HG03060 (cell line): ENCODE results near the gene CPD.

ENCODE experiments used
- ATAC-seq: cut with Tn5 transposase; IDR thresholded peaks from one replicate; pipeline ENCODE4 v1.9.1; 2021; ENCODE audit warnings: low read depth, moderate number of reproducible peaks; ENCODE audit not compliant: unreplicated experiment

The CPD gene

DNA sequence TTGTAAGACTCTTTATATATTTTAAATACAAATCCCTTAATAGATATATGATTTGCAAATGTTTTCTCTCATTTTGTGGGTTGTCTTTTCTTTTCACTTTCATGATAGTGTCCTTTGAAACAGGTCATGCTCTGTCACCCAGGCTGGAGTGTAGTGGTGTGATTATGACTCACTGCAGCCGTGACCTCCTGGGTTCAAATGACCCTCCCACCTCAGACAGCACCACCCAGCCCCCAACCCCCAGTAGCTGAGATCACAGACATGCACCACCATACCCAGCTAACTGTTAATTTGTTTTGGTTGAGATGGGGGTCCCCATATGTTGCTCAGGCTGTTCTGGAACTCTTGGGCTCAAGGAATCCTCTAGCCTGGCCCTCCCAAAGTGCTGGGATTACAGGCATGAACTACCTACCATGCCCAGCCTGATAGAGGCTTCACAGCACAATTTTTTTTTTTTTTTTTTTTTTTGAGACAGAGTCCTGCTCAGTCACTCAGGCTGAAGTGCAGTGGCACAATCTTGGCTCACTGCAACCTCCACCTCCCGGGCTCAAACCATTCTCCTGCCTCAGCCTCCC is 26.4 kb upstream of the CPD start:
- ATAC-seq = no peak

DNA sequence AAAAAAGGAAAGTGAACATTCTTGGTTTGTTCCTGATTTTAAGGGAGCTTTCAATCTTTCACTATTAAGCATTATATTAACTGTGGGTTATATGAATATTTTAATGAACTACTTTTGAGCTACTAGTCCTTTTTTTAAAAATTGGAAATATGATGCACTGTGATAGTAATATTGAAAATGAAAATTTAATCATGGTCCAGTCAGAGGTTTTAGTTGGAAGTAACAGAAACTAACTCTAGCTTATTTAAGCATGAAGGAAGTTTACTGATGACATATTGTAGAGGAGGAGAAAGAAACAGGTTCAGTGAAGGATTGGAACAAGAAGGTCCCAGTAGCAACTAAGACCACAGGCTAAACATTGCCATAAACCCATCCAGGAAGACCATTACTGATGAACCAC is 24.0 kb upstream of the CPD start:
- ATAC-seq = no peak

- no peak for ATAC-seq
Measured at GRCh38 chr17:30357476-30357875, 21.3 kb upstream of the CPD start.

DNA sequence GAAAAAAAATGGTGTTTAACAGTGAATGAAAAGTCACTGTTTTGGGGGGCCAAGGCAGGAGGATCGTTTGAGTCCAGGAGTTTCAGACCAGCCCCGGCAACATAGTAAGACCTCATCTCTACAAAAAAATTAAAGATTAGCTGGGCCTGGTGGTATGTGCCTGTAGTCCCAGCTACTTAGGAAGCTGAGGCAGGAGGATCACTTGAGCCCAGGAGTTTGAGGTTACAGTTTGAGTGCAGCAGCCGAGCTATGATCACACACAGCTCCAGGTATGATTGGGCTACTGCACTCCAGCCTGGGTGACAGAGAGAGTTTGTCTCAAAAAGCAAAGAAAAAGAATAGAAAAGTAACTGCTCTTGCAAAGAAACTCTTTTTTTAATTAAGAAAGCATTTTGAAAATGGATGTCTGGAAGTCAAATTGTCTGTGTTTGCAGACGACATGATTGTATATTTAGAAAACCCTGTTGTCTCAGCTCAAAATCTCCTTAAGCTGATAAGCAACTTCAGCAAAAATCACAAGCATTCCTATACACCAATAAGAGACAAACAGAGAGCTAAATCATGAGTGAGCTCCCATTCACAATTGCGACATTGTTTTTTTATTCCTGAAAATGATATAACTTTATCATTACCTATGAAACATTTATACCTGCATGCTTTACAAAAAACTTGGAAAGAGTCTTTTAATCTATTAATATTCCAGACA is 20.5 kb upstream of the CPD start:
- no peak for ATAC-seq

DNA sequence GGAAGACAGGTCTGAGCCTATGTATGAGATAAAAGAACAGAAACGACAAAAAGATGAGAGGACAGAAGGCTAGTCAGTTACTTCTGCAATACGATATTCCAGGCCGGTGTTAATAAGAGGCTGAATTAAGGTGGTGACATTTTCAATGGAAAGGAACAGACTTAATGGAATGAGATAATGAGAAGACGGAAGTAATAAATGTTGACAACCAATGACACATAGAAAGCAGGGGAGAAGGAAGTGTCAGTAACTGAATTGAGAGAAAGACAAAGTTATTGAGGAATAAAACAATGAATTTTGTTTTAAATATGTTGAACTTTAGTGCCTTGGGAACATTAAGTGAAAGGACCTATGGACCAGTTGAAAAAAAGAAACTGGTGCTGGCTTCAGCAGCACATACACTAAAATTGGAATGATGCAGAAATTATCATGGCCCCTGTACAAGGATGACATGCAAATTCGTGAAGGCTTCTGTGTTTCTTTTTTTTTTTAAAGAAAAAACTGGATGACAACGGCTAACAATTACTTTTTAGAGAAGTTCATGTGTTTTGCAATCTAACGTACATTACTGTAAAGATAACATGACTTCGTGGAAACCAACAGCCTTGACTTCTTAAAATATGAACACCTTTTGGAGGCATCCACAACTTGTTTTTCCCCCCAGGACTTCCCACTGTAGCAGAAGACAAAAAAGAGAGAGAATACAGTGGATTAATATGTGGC is 18.5 kb upstream of the CPD start:
- no peak for ATAC-seq

DNA sequence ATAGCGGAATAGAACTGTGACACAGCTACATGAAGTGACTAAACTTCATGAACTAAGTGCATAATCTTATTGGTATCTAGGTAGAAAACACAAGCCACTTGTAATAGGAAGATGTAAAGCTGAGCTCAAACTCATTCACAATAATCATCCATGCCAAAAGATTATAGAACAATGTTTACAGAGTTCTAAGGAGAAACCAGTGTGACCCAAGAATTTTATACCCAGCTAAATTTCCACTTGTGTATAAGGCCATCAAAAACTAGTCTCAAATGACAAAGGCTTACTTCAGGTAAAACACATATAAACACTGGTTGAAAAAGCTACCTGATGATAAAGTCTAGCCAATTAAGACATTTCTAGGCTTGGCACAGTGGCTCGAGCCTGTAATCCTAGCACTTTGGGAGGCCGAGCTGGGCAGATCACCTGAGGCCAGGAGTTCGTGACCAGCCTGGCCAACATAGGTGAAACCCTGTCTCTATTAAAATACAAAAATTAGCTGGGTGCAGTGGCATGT is 16.9 kb upstream of the CPD start:
- ATAC-seq = no peak

- ATAC-seq = peak; percentile 88
Measured at GRCh38 chr17:30363715-30364202, 15.0 kb upstream of the CPD start.

DNA sequence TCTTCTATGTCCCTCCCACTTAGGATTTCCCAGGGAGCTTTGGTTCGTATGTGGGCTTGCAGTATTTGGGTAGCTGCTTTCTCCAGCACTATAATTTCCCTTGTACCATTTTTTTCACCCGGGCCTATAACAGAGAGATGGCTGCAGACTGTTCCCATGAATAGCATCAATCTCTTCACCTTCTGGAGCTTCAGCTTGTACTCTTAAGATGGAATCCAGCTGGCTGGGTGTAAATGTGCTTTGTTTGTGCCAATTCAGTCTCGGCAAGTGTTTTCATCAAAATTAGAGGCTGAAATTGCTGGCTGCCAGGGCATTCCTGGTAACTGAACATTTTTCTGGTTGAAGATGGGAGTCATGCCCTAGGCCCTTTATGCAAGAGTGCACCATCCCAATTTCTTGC is 12.2 kb upstream of the CPD start:
- no peak for ATAC-seq

DNA sequence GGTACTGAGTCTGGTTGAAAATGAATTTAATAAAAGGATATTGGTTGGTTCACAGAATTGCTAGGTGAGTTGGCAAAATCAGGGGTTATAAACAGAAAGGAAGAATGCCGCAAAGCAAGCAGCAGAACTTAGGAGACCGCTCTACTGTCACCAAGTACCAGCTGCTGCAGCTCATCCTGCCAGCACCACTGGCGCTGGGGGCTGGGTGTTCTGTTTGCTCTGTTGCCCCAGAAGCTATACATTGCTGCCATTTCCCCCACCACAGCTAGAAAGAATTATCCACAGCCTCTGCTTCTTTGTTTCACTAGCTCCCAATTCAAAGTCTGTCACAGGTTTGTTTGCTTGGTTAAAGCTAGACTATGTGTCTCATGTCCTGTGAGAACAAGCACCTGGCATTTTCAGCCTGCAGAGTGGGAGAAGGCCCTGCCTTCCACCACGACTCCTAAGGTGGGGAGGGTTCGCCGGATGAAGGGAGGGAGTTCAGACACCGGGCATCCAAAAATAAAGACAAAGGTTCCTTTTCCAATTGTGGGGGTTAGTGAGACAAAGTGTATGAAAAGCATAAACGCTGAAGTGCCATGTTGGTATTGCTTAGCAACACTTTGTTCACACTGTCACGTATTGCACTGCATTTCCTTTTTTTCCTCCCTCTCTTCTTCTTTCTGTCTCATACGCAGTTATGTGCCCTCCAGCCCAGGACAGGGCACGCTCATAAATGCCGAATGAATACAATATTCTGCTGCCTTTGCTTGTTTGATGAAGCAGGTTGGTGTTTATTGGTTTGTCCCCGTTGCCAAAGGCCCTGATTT is 9.6 kb upstream of the CPD start:
- ATAC-seq = no peak

- no peak for ATAC-seq
Measured at GRCh38 chr17:30369995-30370394, 8.7 kb upstream of the CPD start.

DNA sequence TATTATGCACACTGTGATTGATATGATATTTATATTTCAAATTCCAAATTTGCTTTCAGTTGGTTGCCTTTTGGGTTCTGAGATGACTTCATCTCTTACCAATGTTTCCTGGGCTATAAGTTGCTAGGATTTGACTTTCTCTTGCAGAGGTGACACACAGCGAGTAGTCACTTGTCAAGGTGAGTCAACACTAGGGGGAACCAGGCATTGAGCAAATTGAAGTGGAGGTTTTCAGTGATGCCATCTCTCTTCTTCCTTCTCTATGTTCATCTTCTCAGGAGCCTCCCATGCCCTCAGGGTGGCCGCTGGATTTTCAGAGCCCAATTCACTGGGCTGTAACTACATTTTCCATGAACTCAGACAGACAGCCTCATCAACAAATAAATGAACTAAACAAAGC is 6.0 kb upstream of the CPD start:
- no peak for ATAC-seq

DNA sequence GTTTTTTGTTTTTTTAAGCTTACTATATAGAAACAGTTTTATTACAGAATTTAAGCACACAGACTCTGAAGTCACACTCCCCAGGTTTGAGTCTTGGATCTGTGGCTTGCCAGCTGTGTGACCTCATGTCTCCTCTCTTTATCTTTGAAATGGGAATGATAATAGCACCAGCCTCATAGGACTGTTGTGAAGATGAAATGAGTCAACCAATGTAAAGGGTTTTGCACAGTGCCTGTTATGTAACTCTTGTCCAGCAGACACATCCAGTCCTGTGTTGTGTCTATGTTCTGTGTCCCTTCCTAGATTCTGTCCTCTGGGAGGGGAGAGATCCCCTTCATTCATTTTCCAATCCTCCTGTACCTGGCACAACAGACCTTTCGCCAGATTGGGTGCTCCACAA is 3.1 kb upstream of the CPD start:
- ATAC-seq = no peak

- ATAC-seq = no peak
Measured at GRCh38 chr17:30376621-30377452, 1.9 kb upstream of the CPD start.

DNA sequence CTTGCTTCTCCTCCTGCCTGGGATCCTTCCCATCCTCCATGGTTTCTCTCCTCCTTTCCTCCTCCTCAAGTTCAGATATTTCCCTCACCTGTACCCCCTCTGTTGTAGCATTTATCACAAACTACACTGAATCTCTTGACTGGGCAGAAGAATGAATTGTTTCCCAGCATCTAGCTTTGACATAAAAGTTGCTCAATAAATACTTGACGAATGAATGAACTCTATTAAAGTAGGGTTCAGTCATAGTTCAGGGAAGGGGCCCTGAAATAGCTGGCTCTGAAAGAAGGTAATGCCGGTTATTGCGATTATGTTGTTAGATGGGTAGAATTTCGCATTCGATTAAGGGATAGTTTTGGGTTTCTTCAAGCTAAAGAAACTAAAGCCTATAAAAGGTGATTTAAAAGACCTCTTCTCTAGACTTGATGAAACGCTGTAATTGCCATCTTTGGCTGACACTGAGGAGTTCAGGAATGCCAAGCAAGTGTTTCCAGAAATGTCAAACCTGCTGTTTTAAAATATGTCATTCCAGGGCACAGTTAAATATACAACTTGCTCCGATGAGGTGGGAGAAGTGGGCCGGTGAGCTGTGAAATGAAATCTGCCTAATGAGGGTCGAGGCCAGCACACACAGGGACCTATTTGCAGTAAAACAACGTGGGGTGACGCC is 1.0 kb upstream of the CPD start:
- no peak for ATAC-seq

GRCh38 chr17:30378241-30378824 is 394 bp upstream of the CPD start:
- no peak for ATAC-seq

DNA sequence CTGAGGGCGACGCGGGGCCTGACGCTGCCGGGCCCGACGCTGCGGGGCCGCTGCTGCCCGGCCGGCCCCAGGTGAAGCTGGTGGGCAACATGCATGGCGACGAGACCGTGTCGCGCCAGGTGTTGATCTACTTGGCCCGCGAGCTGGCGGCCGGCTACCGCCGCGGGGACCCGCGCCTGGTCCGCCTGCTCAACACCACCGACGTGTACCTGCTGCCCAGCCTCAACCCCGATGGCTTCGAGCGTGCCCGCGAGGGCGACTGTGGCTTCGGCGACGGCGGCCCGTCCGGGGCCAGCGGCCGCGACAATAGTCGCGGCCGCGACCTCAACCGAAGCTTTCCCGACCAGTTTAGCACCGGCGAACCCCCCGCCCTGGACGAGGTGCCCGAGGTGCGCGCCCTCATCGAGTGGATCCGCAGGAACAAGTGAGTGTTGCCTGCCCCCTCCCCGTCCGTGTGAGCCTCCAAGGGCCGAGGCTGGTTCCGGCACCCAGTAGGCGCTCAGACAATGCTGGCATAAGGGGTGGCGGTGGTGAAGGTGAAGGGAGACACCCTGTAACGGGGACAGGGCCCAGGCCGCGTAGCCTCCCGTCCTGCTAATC is 676 bp downstream of the CPD start:
- no peak for ATAC-seq

GRCh38 chr17:30379903-30380381 is 1.2 kb downstream of the CPD start:
- ATAC-seq = no peak

DNA sequence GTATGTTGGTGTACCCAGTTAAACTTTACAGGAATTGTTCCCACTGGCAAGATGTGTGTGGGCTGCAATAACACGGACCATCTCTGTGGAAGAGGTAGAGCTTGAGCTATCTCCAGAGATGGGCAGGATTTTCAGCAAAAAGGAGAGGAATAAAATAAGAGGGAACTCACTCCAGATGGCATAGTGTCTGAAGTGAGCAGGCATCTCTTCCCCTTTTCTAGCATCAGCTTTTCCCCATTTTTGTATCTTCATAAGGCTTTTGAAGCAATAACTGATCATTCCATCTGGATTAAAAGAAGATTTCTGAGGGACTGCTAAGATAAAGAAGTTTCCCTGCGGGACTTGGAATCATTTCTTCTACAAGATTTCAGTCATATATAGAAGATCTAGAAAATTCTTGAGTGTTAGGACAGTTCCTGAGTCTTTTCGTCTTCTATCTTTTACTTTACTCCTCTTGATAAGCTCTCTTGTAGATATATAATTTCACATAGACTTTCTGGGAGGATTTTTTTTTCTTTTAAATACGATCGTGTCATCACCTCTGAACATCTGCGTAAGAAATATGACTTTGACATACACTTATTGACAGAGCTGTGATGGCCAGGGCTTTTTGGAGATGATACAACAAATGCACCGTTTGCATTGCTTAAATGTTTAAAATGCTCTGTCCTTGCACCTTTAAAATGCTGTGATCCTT is 2.1 kb downstream of the CPD start:
- no peak for ATAC-seq
